HFFc6 (cell line): Measurements from ENCODE around the gene PRSS8. TPM values are rescaled to one million over a fixed set of nuclear protein-coding genes. Genes with fewer than 3 reads are reported as not detected.

Source experiments
- DNase-seq: peaks from one replicate; pipeline ENCODE4 v3.0.0-alpha.2; 2018
- H3K27ac Mint-ChIP-seq: 2 replicates; pipeline ENCODE4 v1.8.0; 2020; ENCODE audit warnings: mild to moderate bottlenecking, mixed read lengths
- H3K27me3 Mint-ChIP-seq: 2 replicates; pipeline ENCODE4 v1.8.0; 2021; ENCODE audit warnings: mild to moderate bottlenecking, moderate library complexity, mixed read lengths; ENCODE audit not compliant: insufficient read depth
- H3K36me3 Mint-ChIP-seq: 2 replicates; pipeline ENCODE4 v1.8.0; 2021; ENCODE audit warnings: low read depth, mixed read lengths
- H3K4me1 Mint-ChIP-seq: 2 replicates; pipeline ENCODE4 v1.8.0; 2020; ENCODE audit warnings: low read depth, mixed read lengths
- H3K4me3 Mint-ChIP-seq: 2 replicates; pipeline ENCODE4 v1.8.0; 2020; ENCODE audit warnings: mild to moderate bottlenecking, moderate library complexity, mixed read lengths
- H3K9me3 Mint-ChIP-seq: 2 replicates; pipeline ENCODE4 v1.8.0; 2020; ENCODE audit warnings: mild to moderate bottlenecking, mixed read lengths
- CTCF ChIP-seq: fragments of 200-600 bp; sonication (generic); IDR thresholded peaks from 2 replicates; pipeline ENCODE4 v1.5.0; 2021; ENCODE audit warnings: antibody characterized with exemption, mild to moderate bottlenecking
- total RNA-seq, 6 experiments: library from RNA; stranded (reverse); fragmentation: NEBNext Ultra II Directional; extraction: Animal tissue kit (Norgen Biotek cat#: 25700); gene quantifications; 2 replicates in 1 of 6; 3 replicates in 5 of 6; pipeline ENCODE4 v1.2.3, GENCODE V29; 2021

The PRSS8 gene
- total RNA-seq, 6 experiments from 2014 or later = not detected

GRCh38 chr16:31136287-31136662 is 748 bp upstream of the PRSS8 start:
- H3K27ac Mint-ChIP-seq = no peak overlapping the region
- H3K36me3 Mint-ChIP-seq = no peaks in the 10 kb centered on the region
- peaks cover 11% of the 10 kb centered on the region for H3K27me3 Mint-ChIP-seq
- no peak overlapping the region for H3K4me3 Mint-ChIP-seq
- H3K9me3 Mint-ChIP-seq = no peaks in the 10 kb centered on the region
- TF ChIP-seq CTCF = no peak
- no peak for DNase-seq
- peaks cover 26% of the 10 kb centered on the region for H3K4me1 Mint-ChIP-seq

- Mint-ChIP-seq H3K36me3 (no peaks in the 10 kb centered on the region), H3K27ac (no peak overlapping the region), H3K9me3 (no peaks in the 10 kb centered on the region), H3K4me3 (no peak overlapping the region), H3K4me1 (peaks cover 20% of the 10 kb centered on the region), H3K27me3 (peaks cover 9% of the 10 kb centered on the region)
- TF ChIP-seq CTCF = no peak
- DNase-seq = no peak
These were observed 647 bp downstream of the PRSS8 start for GRCh38 chr16:31134625-31135534.

GRCh38 chr16:31134091-31134571 is 1.4 kb downstream of the PRSS8 start:
- Mint-ChIP-seq H3K4me1 (peaks cover 20% of the 10 kb centered on the region), H3K4me3 (no peak overlapping the region), H3K36me3 (no peaks in the 10 kb centered on the region), H3K27ac (no peak overlapping the region), H3K9me3 (no peaks in the 10 kb centered on the region), H3K27me3 (peaks cover 9% of the 10 kb centered on the region)
- no peak for TF ChIP-seq CTCF
- no peak for DNase-seq

GRCh38 chr16:31133046-31133501 is 2.5 kb downstream of the PRSS8 start:
- no peak overlapping the region for H3K27ac Mint-ChIP-seq
- no peaks in the 10 kb centered on the region for H3K9me3 Mint-ChIP-seq
- TF ChIP-seq CTCF = no peak
- no peak for DNase-seq
- H3K36me3 Mint-ChIP-seq = no peaks in the 10 kb centered on the region
- H3K4me3 Mint-ChIP-seq = no peak overlapping the region
- H3K27me3 Mint-ChIP-seq = peaks cover 9% of the 10 kb centered on the region
- peaks cover 9% of the 10 kb centered on the region for H3K4me1 Mint-ChIP-seq

- no peak overlapping the region for H3K4me3 Mint-ChIP-seq
These were observed 3.1 kb downstream of the PRSS8 start for GRCh38 chr16:31132303-31132979.

More at GRCh38 chr16:31132303-31132979, 3.1 kb downstream of the PRSS8 start:
- no peak for DNase-seq
- TF ChIP-seq CTCF = no peak
- H3K4me1 Mint-ChIP-seq = peaks cover 8% of the 10 kb centered on the region
- peaks cover 9% of the 10 kb centered on the region for H3K27me3 Mint-ChIP-seq
- no peaks in the 10 kb centered on the region for H3K36me3 Mint-ChIP-seq
- H3K9me3 Mint-ChIP-seq = no peaks in the 10 kb centered on the region
- no peak overlapping the region for H3K27ac Mint-ChIP-seq
